Stimulated activated CD8-positive, alpha-beta memory T cell treated with anti-CD3 and anti-CD28 coated beads, Interleukin-12 subunit alpha, Interleukin-12 subunit beta, amount 100 ng/mL, for 24 hours (primary cell): ENCODE measurements around the gene PRSS27.

Experiments used
- DNase-seq: peaks from one replicate; pipeline ENCODE4 v3.0.0-alpha.2; 2020; ENCODE audit errors: extremely low read depth

The PRSS27 gene

DNA sequence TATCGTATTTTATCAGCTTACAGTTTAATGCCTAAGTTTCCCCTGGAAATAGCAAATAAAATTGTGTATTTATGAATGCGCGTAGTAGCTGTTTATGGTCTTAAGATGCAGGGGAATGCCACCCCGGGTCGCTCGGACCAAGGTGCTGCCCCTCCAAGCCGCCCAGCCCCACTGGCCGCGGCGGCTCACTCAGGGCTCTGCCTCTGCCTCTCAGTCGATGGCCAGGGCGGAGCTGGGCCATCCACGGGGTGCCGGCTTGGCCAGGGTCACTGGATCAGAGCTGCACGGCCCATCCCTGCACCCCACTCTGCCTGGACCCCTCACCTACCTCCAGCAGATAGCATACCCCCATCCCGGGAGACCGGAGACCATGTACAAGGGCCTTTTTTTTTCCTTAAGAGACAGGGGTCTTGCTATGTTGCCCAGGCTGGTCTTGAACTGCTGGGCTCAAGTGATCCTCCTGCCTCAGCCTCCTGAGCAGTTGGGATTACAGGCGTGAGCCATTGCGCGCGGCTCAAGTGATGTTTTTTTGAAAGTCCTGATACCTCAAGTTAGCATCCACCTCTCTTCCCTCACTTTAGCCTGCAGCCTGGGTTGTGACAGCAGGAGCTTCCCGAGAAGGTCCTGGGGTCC, 11.0 kb downstream of the PRSS27 start:
- no peak for DNase-seq

DNA sequence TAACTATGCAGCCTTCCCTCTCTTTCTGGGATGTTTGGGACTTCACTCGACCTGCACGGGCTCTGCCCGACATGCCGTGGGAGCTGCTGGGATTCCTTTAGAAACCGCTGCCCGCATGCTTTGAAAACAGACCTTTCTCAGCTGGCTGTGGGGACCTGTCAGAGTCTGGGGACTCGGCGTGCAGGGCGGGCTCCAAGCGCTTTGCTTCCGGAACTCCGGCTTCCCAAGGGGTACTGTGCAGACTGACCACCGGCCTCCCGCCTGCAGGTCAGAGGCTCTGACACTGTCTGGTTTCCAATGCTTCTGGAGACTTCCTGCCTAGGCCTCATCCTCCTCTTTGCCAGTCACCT, 11.8 kb downstream of the PRSS27 start:
- DNase-seq, result no peak

DNA sequence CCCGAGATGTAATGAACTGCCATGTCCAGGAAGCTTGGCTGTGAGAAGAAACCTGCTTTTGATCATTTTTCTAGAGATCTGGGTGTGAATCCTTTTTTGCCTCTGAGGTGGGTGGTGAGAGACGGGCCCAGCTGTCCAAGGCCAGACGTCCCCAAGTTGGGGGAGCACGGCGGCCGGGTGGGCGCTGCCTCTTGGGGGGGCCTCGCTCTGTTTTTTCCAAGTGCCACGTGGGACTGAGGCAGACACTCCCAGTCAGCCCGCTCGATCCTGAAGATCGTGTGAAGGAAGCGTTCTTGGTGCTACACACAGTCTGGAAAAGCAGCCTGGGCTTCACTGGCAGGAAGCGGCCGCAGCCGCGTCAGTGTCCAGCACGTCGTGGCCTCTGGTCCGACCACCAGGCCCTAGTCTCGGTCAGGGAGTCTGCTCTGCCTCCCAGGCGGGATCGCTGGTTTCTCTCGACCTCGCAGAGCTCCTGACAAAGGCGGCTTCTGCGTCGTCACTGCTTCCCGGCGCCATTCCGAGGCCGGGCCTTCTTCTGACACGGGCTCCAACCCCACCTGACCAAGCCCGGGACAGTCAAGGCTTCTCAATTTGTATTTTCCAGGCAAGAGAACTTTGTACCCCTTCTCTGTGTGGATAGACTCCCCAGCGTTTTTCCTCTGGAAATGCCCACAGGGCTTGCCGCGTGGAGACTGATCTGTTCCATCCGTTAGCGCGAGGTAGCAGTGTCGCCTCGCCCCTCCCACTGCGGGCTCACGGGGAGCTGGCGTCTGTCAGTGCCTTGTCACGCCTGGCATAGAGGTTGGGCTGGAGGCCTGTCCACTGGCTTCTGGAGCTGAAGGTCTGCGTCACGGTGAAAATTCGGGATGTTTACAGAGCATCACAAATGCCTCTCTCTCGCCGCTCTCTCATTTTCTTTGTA, 12.4 kb downstream of the PRSS27 start:
- DNase-seq, result no peak

DNA sequence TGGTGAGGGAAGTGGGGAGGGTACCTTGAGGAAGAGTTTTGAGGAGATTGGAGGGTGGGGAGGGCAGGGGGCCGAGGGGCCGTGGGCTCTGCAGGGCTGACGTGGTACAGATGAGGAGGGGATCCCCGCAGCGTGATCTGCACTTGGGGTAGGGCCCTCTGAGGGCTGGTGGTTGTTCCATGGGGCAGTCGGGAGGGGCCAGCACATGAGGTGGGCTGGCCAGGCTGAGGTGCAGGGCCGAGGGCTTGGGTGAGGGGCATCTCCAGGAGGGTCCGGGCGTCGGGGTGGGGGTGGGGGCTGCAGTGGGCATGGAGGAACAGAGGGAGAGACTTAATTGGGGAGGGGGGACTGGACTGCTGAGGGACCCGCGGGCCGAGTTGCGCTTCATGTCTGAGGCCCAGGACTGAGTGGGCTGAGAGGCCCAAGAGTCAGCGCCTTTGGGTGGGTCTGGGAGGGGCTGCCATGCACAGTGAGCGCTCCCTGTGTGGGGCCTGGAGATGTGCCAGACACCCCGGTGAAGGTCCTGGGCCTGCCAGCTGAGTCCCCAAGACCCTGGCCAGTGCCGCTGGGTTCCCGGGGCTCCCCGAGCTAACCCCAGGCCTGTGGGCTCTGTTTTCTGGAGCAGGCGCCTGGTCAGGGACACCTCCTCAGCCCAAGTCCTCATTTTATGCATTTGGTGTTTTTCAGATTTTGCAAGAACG, 13.3 kb downstream of the PRSS27 start:
- no peak for DNase-seq

DNA sequence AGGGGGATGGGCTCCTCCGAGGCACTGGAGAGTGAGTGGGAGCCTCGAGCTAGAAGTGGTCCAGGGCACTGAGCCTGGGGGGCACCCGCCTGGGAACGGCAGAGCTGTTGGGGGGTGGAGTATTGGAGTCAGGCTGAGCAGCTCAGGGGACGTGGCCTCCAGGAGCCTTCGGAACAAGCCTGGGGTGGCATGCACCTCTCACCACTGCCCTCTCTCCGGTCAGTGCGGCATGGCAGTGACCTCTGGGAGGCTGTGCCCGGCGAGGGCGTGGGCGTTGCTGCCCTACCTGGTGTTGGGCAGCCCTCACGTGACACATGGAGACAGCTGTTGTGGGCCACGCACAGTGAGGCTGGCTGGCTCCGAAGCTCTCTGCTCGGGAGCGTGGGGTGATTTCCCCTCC, 13.9 kb downstream of the PRSS27 start:
- no peak for DNase-seq

DNA sequence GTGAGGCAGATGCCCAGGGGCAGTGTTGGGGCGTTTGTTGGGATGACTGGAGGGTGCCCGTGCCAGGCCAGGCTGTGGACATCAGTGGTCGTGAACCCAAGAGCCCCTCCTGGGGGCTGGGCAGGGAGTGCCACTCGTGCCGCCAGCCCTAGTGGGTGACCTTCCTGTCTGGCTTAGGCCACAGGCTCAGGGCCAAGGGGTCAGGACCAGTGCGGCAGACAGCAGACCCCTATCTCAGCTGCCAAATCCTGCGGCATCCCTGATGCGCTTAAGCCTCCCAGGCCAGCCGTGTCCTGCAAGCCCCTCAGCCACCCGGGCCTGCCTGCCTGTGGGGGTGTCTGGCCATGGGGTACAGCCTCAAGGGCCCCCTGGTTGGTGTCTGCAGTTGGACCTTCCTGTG, 14.7 kb downstream of the PRSS27 start:
- no peak for DNase-seq

DNA sequence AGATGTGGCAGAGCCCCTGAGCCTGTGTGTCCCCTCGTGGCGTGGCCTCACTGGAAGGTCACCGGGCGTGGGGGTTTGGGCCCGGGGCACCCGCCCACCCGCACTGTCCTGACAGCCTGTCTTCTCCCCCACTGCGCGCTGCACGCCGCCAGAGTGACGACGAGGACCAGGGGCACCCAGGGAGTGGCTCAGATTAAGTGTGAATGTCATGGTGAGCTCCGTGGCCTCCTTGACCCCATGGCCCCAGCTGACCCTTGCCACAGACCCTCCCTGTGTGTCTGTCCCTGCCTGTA, 15.1 kb downstream of the PRSS27 start:
- DNase-seq, result no peak

DNA sequence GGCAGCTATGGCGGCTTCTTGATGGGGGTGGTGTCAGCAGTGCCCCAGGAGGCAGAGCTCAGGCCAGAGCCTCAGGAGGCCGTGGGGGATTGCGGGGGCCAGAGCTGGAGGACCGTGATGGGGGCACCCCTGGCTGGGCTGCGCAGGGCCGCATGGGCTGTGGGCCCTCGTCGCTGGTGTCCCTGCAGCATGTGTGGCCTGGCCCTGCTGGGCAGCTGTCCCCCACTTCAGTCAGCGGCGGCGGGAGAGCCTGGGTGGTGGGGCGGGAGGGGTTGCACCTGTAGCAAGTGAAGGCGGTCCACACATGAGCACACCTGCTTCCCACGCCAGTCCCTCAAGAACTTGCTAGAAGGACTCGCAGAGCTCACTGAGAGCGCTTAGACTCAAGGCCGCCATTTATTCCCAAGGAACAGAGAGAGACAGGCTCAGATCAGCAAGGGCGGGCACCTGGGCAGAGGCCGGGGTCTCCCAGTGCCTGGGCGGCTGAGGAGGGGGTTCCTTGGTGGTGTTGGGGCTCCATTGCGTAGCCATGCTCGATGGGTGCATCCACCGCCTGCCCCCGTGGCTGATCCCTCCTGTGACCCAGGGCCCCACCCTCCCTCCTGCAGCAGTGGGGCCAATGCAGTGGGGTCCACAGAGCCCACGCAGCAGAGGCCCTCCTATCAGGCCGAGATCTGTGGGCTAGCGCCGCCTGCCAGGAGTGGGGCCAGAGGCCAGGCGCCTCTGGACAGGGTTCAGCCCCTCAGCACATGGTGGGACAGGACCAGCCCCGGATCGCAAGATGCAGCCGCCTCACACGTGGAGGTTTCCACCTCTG, 15.7 kb downstream of the PRSS27 start:
- DNase-seq, result no peak

DNA sequence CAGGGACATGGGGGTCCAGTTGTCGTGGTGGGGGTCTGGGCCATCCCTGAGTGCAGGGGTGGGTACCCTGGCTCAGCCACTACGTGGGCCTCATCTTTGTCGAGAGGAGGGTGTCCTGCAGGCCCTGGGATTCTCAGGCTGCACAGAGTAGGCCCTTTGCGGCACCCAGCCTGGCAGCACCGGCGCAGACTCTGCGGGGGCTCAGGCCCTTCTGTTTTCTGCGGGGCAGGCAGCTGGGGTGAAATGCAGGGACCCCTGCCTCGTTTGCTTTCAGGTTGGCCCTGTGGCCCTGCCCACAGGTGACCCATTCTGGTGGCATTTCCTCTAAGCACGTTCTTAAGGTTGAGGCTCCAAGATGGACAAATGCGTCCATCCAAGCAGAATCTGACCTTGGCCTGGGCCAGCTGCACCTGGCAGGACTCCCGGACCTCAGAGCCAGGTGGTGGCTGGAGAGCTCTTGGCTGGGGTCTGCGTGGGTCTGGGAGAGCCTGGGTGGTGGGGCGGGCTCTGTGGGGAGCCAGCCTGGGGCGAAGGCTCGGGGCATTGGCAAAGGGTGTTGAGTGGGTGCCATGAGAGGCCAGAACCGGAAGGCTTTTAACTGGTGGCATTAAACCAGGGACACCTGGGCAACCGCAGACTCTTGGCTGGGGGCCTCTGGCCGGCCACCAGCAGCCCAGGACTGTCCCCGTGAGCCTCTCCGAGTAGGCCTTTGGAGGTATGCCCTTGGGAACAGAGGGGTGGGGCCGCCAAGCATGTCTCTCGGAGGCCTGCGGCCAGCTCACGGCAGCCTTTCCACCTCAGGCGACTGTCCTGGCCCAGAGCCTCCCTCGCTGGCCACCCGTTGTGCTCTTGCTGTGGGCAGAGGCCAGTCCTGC, 16.9 kb downstream of the PRSS27 start:
- DNase-seq, result no peak

DNA sequence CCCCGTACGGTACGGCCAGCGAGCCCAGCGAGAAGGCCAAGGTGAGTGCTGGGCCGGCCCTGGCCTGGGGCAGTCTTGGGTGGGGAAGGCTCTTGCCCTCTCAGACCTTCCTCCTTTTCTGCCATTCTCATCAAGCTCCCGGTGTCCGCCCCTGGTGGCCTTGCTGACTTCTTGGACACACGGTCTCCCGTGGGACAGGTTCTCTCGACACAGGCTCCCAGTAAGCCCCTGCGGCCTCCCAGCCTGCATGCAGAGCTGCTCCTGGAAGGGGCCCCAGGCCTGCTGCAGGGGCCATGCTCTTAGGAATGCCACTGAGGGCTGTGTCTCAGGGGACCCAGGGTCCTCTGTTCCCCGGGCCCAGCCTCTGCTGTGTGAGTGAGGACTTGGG, 17.6 kb downstream of the PRSS27 start:
- DNase-seq, result no peak

DNA sequence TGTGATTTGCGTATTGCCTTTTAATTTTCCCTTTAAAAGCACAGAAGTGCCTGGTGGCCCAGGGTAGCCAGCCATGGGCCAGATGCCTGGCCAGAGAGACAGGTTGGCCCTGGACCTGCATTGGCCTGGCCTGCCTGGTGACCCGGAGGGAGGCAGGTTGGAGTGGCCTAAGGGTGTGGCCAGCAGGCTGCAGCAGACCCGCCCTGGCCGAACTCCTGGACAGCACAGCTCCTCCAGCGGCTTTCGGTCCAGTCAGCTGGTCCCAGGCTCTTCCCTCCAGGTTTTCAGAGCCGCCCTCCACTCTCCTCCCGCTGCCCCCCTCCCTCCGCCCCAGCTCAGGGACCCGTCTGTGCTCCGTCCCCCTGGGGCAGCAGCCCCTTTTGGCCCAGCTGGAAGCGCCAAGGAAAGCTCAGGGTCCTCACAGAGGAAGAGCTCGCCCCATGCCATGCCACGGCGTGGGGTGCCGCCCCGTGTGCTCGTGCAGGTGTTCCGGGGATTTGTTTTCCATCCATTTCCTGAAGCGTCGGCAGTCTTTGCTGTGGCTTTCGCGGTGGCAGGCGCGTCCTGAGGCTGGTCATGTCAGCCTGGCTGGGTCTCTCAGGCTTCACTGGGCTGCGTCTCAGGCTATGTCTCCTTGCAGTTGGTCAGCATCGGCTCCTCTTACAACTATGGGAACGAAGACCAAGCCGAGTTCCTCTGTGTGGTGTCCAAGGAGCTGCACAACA, 18.1 kb downstream of the PRSS27 start:
- DNase-seq, result no peak

DNA sequence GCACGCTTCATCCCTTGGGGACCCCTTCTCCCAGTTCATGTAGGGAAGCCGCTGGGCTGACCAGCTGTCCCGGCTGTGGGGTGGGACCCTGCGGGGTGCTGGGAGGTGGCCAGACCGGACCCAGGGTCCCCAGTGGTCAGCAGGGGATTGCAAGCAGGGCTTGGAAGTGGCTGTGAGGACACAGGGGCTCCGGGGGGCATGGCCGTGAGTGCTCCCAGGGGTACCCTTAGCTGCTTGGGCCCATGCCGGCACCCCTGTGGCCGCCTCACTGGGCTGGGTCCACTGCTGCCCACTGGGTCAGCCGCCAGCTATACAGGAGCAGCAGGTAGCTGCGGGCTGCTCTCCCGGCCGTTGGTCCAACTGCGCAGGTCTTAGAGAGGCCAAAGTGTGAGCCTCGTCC, 18.8 kb downstream of the PRSS27 start:
- no peak for DNase-seq

DNA sequence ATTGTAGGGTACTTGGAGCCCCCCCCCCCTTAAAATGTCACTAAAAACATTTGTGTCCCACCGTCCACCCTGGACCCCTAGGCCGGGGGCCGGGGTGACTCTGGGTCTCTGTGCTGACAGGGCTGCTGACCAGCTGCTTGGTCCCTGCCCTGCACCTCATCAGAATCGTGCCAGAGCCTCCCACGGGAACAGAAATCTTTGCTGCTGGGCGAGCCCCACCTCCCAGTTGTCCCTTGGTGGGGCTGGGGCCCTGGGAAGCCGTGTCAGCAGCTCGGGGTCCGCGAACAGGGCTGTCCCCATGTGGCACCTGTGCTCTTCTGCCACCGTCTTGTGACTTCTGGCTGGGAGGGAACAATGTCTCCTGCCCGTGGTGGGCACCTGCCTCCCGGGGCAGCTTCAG, 19.2 kb downstream of the PRSS27 start:
- no peak for DNase-seq

DNA sequence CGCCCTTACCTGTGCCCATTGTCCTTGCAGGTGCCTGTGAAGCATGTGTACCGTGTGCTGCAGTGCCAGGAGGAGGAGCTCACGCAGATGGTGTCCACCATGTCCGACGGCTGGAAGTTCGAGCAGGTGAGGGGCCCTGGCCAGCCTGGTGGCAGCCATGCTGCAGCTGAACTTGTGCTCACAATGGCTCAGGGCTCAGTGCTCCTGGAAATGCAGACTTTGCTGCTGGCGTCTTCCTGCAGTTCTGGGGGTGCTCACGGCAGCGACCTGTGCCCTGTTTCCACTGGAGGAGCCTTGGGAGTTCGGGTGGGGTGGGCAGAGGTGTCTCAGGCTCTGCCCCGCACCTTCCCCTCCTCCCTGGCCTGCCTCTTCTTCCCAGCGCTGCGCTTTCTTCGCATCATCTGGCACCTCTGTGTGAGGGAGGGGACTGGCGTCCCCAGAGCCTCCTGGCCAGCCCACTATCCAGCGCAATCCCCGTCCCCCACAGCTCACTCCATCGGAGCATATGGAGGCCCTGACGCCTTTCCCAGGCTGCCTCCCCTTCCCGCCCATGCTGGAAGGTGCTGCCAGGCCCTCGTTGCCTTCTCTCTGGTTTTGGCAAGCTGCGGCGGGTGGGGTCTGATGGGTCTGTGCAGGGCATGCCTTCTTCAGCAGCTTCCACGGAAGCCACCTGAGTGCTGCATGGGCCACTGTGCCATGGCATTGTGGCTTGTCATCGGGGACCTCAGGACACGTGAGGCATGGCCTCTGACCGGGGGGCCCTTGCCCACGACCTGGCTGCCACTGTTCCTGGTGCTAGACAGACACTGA, 20.0 kb downstream of the PRSS27 start:
- DNase-seq, result no peak

DNA sequence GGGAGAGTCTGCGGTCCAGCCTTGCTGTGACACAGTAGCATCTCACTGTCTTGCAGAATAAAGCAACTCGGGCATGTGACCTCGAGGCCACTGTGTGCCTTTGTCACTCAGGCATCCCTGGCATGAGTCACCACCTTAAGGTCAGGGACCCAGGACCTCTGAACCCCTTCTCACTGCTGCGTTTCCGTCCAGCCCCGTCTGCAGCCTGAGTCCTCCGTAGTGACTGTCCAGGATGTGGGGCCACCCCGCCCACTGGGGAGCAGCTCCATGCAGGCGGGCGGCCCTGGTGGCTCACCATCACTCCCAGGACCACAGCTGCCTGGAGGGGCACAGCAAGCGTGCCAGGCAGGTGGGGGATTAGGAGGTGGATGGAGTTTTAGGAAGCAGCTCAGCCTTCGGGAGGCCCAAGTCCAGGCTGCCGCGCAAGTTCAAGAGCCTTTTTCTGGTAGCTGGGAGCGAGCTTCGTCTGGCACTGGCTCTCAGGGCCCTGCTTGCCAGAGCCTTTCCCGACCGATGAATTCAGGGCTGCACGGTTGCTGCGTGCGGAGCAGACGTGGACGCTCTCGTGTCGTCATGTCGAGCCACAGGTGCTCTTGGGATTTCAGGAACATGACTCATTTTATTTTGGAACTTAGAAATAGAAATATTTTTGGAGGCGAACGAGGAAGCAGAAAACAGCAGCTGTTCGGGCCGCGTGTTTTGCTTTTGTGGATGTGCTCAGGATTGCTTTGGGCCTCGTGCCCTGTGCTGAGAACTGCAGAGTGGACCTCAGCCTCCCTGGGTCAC, 20.9 kb downstream of the PRSS27 start:
- DNase-seq, result no peak

DNA sequence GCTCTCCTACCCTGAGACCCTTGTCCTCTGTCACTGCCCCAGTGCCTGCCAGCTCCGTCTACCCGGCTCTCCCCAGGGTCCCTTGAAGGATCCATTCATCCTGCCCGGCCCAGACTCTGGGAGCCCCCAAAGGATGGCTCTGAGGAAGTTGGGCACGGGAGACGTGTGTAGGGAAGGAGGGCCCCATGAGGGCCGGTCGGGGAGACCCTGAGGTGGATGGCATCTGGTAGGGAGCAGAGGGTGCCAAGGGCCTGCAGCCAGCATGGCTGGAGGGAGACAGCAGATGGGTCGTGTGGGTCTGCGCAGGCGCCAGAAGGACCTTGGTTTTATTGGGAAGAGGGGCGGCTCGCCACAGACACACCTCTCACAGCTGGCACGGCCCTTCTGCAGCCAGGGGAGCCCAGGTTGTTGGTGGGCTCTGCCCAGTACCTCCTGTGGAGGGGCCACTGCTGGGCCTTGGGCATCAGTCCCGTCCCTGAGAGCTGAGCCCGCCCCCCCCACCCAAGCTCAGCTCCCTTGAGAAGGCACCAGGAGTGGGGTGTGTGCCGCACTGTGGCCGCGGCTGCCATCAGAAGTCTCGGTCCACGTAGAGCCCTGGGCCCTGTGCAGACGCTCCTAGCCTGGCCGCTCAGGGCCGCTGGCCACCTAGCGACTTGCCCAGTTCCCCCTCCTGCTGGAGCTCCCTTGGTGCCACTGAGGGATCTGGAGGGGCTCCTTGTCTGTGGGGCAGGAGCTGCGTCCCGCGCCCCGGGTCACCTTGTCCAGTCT, 21.7 kb downstream of the PRSS27 start:
- DNase-seq, result no peak

DNA sequence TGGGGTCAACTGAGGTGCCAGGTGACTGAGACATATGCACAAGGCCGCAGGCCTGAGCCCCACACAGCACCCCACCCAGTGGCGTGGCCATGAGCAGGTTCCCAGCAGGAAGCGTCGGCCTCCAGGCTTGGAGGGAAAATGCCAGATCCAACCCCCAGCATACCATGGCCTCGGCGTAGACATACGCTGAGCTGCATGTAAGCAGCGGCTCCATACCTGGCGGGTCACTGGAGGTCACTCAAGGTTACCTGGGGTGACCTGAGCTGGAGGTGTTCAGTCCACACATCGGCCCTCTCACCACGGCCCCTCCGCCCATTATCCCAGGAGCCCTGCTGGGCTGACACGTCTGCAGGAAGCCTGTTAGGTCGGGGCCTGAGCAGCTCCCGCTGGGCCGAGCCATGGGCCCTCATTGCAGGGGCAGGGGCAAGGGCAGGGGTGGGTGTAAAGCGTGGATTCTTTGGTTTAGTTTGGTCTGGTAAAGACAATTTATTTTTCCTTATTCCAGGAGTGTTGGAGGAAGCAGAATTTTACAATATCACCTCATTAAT, 22.5 kb downstream of the PRSS27 start:
- DNase-seq, result no peak
